CD4-positive, alpha-beta memory T cell (primary cell): ENCODE data around the gene SLC8B1. TPM values are rescaled to one million over a fixed set of nuclear protein-coding genes. Genes with fewer than 3 reads are reported as not detected.

Experiments used
- CTCF ChIA-PET: fragments of 350-600 bp; sonication (Branson Sonifier 250); formaldehyde crosslinking; loops from one replicate; lab custom pipeline; 2021; ENCODE audit warnings: inconsistent platforms; ENCODE audit not compliant: partially characterized antibody; lab: Charles Lee
- POLR2A ChIA-PET: fragments of 350-600 bp; sonication (Branson Sonifier 250); formaldehyde crosslinking; loops from one replicate; lab custom pipeline; 2021; ENCODE audit not compliant: partially characterized antibody; lab: Charles Lee
- DNase-seq, 5 donors: peaks; one replicate each; pipeline versions ENCODE4 v3.0.0 to v3.0.0-alpha.2; 2020 to 2022; ENCODE audit warnings: mixed read lengths in 1 of 5
- H3K27ac ChIP-seq: one replicate; pipeline ENCODE4 v1.7.0; 2013; ENCODE audit warnings: low read depth, low read length
- H3K27me3 ChIP-seq: 2 replicates; pipeline ENCODE4 v1.7.0; 2013; ENCODE audit warnings: mild to moderate bottlenecking, low read length, moderate library complexity; ENCODE audit not compliant: insufficient read depth
- H3K36me3 ChIP-seq: 2 replicates; pipeline ENCODE4 v1.7.0; 2013; ENCODE audit warnings: mild to moderate bottlenecking, low read length, moderate library complexity; ENCODE audit not compliant: insufficient read depth
- H3K4me1 ChIP-seq: 2 replicates; pipeline ENCODE4 v1.7.0; 2013; ENCODE audit warnings: mild to moderate bottlenecking, low read length, moderate library complexity; ENCODE audit not compliant: insufficient read depth
- H3K4me3 ChIP-seq, 2 donors: one replicate each; pipeline ENCODE4 v1.7.0; 2013; ENCODE audit warnings: low read length in 2 of 2, mild to moderate bottlenecking in 1 of 2
- H3K9me3 ChIP-seq, 2 donors: one replicate each; pipeline ENCODE4 v1.7.0; 2013; ENCODE audit warnings: low read length in 2 of 2, control low read depth in 1 of 2; ENCODE audit not compliant: control insufficient read depth in 1 of 2
- H3K27ac Mint-ChIP-seq, 7 donors: one replicate each; pipeline ENCODE4 v1.8.0; 2020 to 2021; ENCODE audit warnings: mixed read lengths in 7 of 7, mild to moderate bottlenecking in 6 of 7, inconsistent platforms in 3 of 7, moderate library complexity in 3 of 7
- H3K27me3 Mint-ChIP-seq, 2 donors: one replicate each; pipeline ENCODE4 v1.8.0; 2020 to 2021; ENCODE audit warnings: mixed read lengths in 2 of 2
- H3K36me3 Mint-ChIP-seq, 2 donors: one replicate each; pipeline ENCODE4 v1.8.0; 2020 to 2021; ENCODE audit warnings: mixed read lengths in 2 of 2, inconsistent platforms in 1 of 2, mild to moderate bottlenecking in 1 of 2
- H3K4me1 Mint-ChIP-seq, 4 donors: one replicate each; pipeline ENCODE4 v1.8.0; 2020 to 2021; ENCODE audit warnings: mixed read lengths in 4 of 4, mild to moderate bottlenecking in 1 of 4
- H3K4me3 Mint-ChIP-seq, 8 donors: one replicate each; pipeline ENCODE4 v1.8.0; 2020 to 2021; ENCODE audit warnings: mixed read lengths in 8 of 8, mild to moderate bottlenecking in 7 of 8, moderate library complexity in 6 of 8, inconsistent platforms in 3 of 8
- H3K9me3 Mint-ChIP-seq, 8 donors: one replicate each; pipeline ENCODE4 v1.8.0; 2020 to 2021; ENCODE audit warnings: mixed read lengths in 8 of 8, mild to moderate bottlenecking in 5 of 8, inconsistent platforms in 3 of 8, moderate library complexity in 1 of 8
- intact Hi-C: fragments of 100-400 bp; cut with micrococcal nuclease; formaldehyde crosslinking; loops from one replicate; pipeline ENCODE4 v1.15.1; 2023
- polyA plus RNA-seq, 2 donors: library from polyadenylated mRNA; unstranded; fragments of 300-500 nt; fragmentation: Illumina TruSeq; gene quantifications; one replicate each; pipeline ENCODE4 v1.2.3, GENCODE V29; 2021
- total RNA-seq, 2 experiments: library from RNA; stranded (reverse); gene quantifications; one replicate each; pipeline ENCODE4 v1.2.3, GENCODE V29; 2021

The SLC8B1 gene
- total and polyA plus RNA-seq, 4 experiments from 2014 or later = 33.9 to 93.5 (median 71.5) TPM

- H3K36me3 ChIP-seq = peaks cover 61% of the 10 kb centered on the region
- DNase-seq = no peak
- H3K9me3 ChIP-seq = no peaks in the 10 kb centered on the region
- intact Hi-C loops = no loop called here
- H3K4me3 ChIP-seq = no peak overlapping the region
- Mint-ChIP-seq H3K4me1 (peaks cover 0 to 4% (median 0%) of the 10 kb centered on the region in 4 donors), H3K27me3 (no peaks in the 10 kb centered on the region), H3K36me3 (peaks cover 28 to 56% of the 10 kb centered on the region in 2 donors), H3K4me3 (no peak overlapping the region), H3K27ac (no peak overlapping the region), H3K9me3 (peaks cover 0 to 1% (median 0%) of the 10 kb centered on the region in 8 donors)
- H3K27ac ChIP-seq = no peak overlapping the region
- ChIA-PET CTCF (no interaction called here), POLR2A (no interaction called here)
- H3K4me1 ChIP-seq = no peaks in the 10 kb centered on the region
- no peaks in the 10 kb centered on the region for H3K27me3 ChIP-seq
These were observed 47.0 kb downstream of the SLC8B1 start for GRCh38 chr12:113287899-113288282.

DNA sequence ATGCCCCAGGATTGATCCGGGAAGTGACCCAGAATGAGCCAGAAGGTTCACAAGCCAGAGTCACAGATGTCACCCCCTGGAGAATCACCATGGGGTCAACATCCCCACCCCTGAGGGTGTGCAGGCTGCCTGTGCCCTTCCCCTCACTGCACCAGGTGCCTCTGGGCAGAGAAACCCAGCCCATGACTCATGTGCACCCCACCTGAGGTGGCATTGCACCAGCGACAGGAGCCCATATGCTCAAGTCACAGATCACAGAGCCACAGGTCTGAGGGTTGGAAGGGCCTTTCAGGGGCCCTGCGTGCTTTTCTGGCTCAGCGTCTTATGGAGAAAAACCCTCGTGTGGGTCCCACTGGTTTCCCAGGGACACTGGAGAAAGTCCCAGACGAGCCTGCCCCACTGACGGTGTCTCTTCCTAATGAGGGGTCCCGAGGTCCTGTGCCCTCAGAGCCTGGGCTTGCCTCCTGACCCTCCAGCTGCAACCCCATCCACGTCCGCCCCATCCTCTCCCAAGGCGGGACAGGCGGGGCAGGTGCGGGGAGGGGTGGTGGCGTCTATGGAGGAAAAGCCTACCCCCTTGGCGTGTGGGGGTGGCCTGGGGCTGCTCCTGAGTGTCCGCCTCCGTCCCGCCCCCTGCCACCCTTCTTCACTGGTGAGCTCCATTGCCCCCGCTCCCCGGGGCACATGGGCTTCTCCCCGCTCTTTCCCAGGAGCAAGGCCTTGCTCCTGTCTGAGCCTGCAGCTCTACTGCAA is 47.6 kb downstream of the SLC8B1 start:
- POLR2A ChIA-PET = no interaction called here
- Mint-ChIP-seq H3K4me3 (no peak overlapping the region), H3K36me3 (peaks cover 26 to 52% of the 10 kb centered on the region in 2 donors), H3K4me1 (peaks cover 0 to 4% (median 0%) of the 10 kb centered on the region in 4 donors), H3K9me3 (peaks cover 0 to 1% (median 0%) of the 10 kb centered on the region in 8 donors), H3K27me3 (no peaks in the 10 kb centered on the region), H3K27ac (no peak overlapping the region)
- H3K36me3 ChIP-seq = peaks cover 57% of the 10 kb centered on the region
- H3K4me1 ChIP-seq = no peaks in the 10 kb centered on the region
- H3K27me3 ChIP-seq = no peaks in the 10 kb centered on the region
- DNase-seq = no peak
- no peak overlapping the region for H3K27ac ChIP-seq
- H3K9me3 ChIP-seq = no peaks in the 10 kb centered on the region
- H3K4me3 ChIP-seq = no peak overlapping the region
- intact Hi-C loops = no loop called here
- CTCF ChIA-PET = no interaction called here

DNA sequence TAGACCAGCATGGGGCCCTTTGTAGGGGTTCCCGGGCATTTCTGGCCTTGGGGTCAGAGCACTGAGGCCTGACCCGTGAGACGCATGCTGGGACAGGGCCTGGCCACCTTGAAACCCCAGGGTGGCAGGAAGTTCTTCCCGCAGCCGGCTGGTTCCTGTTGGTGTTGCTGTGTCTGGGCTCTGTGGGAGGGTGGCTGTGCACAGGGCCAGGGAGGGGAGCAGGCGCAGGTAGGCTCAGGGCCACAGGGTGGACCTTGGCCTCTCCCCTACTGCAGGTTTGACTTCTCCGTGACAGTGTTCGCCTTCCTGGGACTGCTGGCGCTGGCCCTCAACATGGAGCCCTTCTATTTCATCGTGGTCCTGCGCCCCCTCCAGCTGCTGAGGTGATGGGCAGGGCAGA is 48.2 kb downstream of the SLC8B1 start:
- no peaks in the 10 kb centered on the region for H3K27me3 Mint-ChIP-seq
- intact Hi-C loops = no loop called here
- peaks cover 20 to 47% of the 10 kb centered on the region in 2 donors for H3K36me3 Mint-ChIP-seq
- peaks cover 0 to 4% (median 0%) of the 10 kb centered on the region in 4 donors for H3K4me1 Mint-ChIP-seq
- Histone ChIP-seq H3K27ac (no peak overlapping the region), H3K4me3 (no peak overlapping the region), H3K36me3 (peaks cover 51% of the 10 kb centered on the region), H3K9me3 (no peaks in the 10 kb centered on the region), H3K27me3 (no peaks in the 10 kb centered on the region), H3K4me1 (no peaks in the 10 kb centered on the region)
- H3K9me3 Mint-ChIP-seq = peaks cover 0 to 1% (median 0%) of the 10 kb centered on the region in 8 donors
- H3K27ac Mint-ChIP-seq = no peak overlapping the region
- CTCF ChIA-PET = no interaction called here
- POLR2A ChIA-PET = no interaction called here
- no peak overlapping the region for H3K4me3 Mint-ChIP-seq
- no peak for DNase-seq

DNA sequence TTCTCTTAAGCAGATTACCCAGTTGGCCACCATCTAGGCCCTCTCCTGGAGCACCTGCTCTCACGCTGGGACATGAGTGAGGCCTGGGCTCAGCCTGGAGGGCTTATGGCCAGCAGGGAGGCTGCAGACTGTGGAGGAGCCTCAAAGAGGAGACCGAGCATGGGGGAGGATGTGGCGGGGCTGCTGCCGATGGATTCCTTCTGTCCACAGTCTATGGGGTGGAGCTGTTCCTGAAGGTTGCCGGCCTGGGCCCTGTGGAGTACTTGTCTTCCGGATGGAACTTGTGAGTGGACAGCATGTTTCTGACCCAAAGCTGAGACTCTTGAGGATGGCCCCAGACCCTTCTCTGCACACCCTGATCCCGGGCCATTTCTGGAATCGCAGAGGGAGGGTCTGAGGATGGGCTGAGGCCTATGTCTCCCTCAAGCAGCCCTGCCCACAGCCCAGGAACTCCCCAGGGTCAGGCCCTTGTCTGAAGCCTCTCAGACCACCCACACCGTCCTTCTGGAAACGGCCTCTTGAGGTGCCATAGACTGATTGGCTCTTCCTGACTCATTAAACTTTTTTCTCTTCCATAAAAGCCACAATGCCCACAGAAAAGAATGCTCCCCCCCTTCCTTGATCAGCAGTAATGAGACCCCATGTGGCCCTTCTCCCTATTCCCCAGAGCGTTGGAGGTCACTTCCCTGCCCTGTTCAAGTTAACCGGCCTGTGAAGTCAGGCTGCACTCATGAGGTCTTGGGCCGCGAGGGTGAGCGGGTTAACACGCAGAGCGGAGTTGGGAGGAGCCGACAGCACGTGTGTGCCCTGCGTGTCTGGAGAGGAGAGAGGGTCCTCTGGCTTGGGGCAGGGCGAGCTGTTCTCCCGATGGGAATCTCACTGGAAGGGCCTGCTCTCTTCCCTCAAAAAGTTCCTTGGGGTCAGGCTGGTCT is 49.0 kb downstream of the SLC8B1 start:
- H3K36me3 Mint-ChIP-seq = peaks cover 20 to 41% of the 10 kb centered on the region in 2 donors
- peaks cover 45% of the 10 kb centered on the region for H3K36me3 ChIP-seq
- POLR2A ChIA-PET = no interaction called here
- no peaks in the 10 kb centered on the region for H3K4me1 ChIP-seq
- H3K4me3 ChIP-seq = no peak overlapping the region
- H3K9me3 ChIP-seq = no peaks in the 10 kb centered on the region
- peaks cover 0 to 4% (median 0%) of the 10 kb centered on the region in 4 donors for H3K4me1 Mint-ChIP-seq
- no peak overlapping the region for H3K27ac ChIP-seq
- peaks cover 0 to 1% (median 0%) of the 10 kb centered on the region in 8 donors for H3K9me3 Mint-ChIP-seq
- H3K27ac Mint-ChIP-seq = peak overlapping the region in 4 of 7 donors; percentile 15 to 74 (median 48)
- CTCF ChIA-PET = no interaction called here
- no peak overlapping the region for H3K4me3 Mint-ChIP-seq
- no peak for DNase-seq
- H3K27me3 Mint-ChIP-seq = no peaks in the 10 kb centered on the region
- intact Hi-C loops = no loop called here
- no peaks in the 10 kb centered on the region for H3K27me3 ChIP-seq

GRCh38 chr12:113284751-113285150 is 50.2 kb downstream of the SLC8B1 start:
- Mint-ChIP-seq H3K4me3 (no peak overlapping the region), H3K4me1 (peaks cover 0 to 7% (median 0%) of the 10 kb centered on the region in 4 donors), H3K27me3 (no peaks in the 10 kb centered on the region), H3K27ac (no peak overlapping the region), H3K36me3 (peaks cover 25 to 37% of the 10 kb centered on the region in 2 donors), H3K9me3 (peaks cover 0 to 1% (median 0%) of the 10 kb centered on the region in 8 donors)
- no peak overlapping the region for H3K4me3 ChIP-seq
- H3K27ac ChIP-seq = no peak overlapping the region
- POLR2A ChIA-PET = no interaction called here
- H3K27me3 ChIP-seq = no peaks in the 10 kb centered on the region
- no peaks in the 10 kb centered on the region for H3K9me3 ChIP-seq
- no peaks in the 10 kb centered on the region for H3K4me1 ChIP-seq
- intact Hi-C loops = no loop called here
- CTCF ChIA-PET = no interaction called here
- peaks cover 43% of the 10 kb centered on the region for H3K36me3 ChIP-seq
- DNase-seq = no peak

- no peaks in the 10 kb centered on the region for H3K4me1 ChIP-seq
- H3K27me3 Mint-ChIP-seq = no peaks in the 10 kb centered on the region
- no peak for DNase-seq
- H3K36me3 Mint-ChIP-seq = peaks cover 25 to 41% of the 10 kb centered on the region in 2 donors
- no peak overlapping the region for H3K4me3 Mint-ChIP-seq
- no peaks in the 10 kb centered on the region for H3K9me3 Mint-ChIP-seq
- H3K27me3 ChIP-seq = no peaks in the 10 kb centered on the region
- no peaks in the 10 kb centered on the region for H3K9me3 ChIP-seq
- H3K36me3 ChIP-seq = peaks cover 39% of the 10 kb centered on the region
- peaks cover 0 to 3% (median 0%) of the 10 kb centered on the region in 4 donors for H3K4me1 Mint-ChIP-seq
- no peak overlapping the region for H3K4me3 ChIP-seq
- CTCF ChIA-PET = no interaction called here
- peak overlapping the region in 4 of 7 donors; percentile 48 to 88 (median 80) for H3K27ac Mint-ChIP-seq
- H3K27ac ChIP-seq = no peak overlapping the region
- intact Hi-C loops = no loop called here
- POLR2A ChIA-PET = no interaction called here
These were observed 56.3 kb downstream of the SLC8B1 start for GRCh38 chr12:113278633-113279032.

GRCh38 chr12:113278141-113278540 is 56.8 kb downstream of the SLC8B1 start:
- peaks cover 44% of the 10 kb centered on the region for H3K36me3 ChIP-seq
- H3K4me3 ChIP-seq = no peak overlapping the region
- no peak overlapping the region for H3K27ac ChIP-seq
- POLR2A ChIA-PET = interaction anchor here (0.5 kb wide), 1 partner anchor 35 kb away, joined by 4 read pairs; no protein-coding TSS in a partner anchor
- H3K4me1 Mint-ChIP-seq = peaks cover 0 to 3% (median 0%) of the 10 kb centered on the region in 4 donors
- CTCF ChIA-PET = no interaction called here
- no peak overlapping the region for H3K4me3 Mint-ChIP-seq
- peak overlapping the region in 2 of 7 donors; percentile 45 to 70 for H3K27ac Mint-ChIP-seq
- intact Hi-C loops = no loop called here
- H3K4me1 ChIP-seq = no peaks in the 10 kb centered on the region
- DNase-seq = no peak
- peaks cover 25 to 43% of the 10 kb centered on the region in 2 donors for H3K36me3 Mint-ChIP-seq
- H3K9me3 ChIP-seq = no peaks in the 10 kb centered on the region
- no peaks in the 10 kb centered on the region for H3K27me3 Mint-ChIP-seq
- no peaks in the 10 kb centered on the region for H3K27me3 ChIP-seq
- H3K9me3 Mint-ChIP-seq = no peaks in the 10 kb centered on the region
